ENCODE measurements around the gene NEU4. TPM values are rescaled to one million over a fixed set of nuclear protein-coding genes. Genes with fewer than 3 reads are reported as not detected.
A peak's percentile ranks its signal among the peaks of the same experiment; 100 is the strongest.
"Not testable (repeated sequence)": the region's sequence is repeated elsewhere in the genome, so short reads cannot be mapped to it uniquely, and the experiment has no call there.

The NEU4 gene
- total RNA-seq, 2 experiments from 2014 or later, result 0.31 to 0.36 TPM

DNA sequence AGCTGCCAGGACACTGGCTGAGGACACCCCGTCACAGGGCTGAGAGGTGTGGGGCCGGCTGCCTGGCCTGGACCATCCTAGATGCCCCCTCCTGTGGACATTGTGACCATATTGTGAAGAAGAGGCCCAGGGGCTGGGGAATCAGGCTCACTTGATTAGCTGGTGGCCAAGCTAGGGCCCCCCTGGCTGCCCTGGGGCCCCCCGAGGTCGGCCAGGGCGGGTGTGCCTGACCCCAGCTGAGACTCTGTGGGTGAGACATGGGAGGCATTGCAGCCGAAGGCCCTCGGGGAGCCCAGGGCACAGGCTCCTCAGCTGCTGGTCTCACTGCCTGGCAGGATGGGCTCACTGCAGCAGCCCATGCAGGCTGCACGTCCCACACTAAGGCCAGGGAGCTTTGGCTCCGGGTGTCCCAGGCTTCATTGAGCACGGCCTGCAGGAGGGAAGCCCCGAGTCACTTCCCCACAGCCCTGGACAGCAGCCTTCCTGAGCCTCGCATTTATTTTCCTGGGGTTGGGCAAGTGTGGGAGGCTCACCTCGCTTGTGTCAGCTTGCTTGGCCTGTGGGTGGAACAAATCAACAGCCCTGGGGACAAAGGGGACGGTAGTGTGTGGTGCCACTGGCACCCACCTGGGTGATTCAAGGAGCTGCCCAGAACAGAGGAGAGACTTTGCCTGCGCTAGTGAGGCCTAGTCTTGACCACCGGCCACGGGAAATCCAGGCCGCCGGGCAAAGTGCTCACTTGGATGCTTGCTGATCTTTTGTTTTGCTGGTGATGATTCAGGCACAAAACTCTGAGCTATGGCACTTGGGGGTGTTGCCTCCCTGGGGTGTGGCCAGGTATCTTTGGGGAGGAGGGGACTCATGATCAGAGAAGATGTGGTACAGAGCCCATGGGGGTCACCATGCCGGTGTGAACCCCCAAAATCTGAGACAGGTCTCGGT lies 31.0 kb upstream of the NEU4 start:
- Mint-ChIP-seq H3K4me3 (no peak overlapping the region), H3K27me3 (no peaks in the 10 kb centered on the region), H3K36me3 (peaks cover 4% of the 10 kb centered on the region), H3K27ac (no peak overlapping the region), H3K4me1 (ENCODE audit: low read depth) (no peaks in the 10 kb centered on the region), H3K9me3 (peaks cover 10% of the 10 kb centered on the region)
- intact Hi-C loops (cut with micrococcal nuclease), result no loop called here
- POLR2A ChIA-PET, result interaction anchor here (0.6 kb wide), 1 partner anchor 35 kb away, joined by 3 read pairs; no protein-coding TSS in a partner anchor
- CTCF ChIA-PET, result interaction anchor here (0.9 kb wide), 1 partner anchor 100 kb away, joined by 5 read pairs; no protein-coding TSS in a partner anchor
- DNase-seq, result peak; percentile 5

DNA sequence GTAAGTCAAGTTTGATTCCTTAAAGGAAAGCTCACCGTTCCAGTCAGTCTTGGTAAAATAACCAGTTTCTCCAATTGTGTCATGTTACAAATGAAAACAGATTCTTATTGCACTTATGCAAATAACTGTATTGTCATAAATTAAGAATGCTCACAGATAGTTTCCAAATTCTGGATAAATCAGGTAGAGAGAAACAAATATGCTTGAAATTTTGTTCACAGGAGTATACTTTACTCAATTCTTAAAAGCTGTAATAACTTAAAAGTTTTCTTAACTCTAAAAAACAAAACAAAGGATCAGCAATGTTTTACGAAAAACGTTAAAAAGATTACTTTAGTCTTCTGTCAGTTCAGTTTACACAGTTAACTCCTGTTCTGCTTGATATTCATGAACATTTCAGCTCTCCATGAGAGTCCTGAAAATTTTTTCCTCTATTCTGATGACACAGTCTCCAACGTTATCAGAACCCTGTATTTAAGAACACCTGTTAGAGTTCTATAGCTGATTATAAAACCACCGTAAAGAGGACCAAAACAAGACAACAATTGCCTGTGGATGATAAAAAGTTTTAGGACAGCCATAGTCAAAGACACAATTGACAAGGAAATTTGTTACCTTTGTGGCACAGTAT lies 27.9 kb upstream of the NEU4 start:
- no peak for DNase-seq
- Mint-ChIP-seq H3K4me1 (ENCODE audit: low read depth) (no peaks in the 10 kb centered on the region), H3K9me3 (peaks cover 12% of the 10 kb centered on the region), H3K27me3 (no peaks in the 10 kb centered on the region), H3K27ac (no peak overlapping the region), H3K4me3 (no peak overlapping the region), H3K36me3 (peaks cover 4% of the 10 kb centered on the region)
- CTCF ChIA-PET, result interaction anchor here (0.7 kb wide), 1 partner anchor 13 kb away, joined by 3 read pairs; no protein-coding TSS in a partner anchor
- POLR2A ChIA-PET, result no interaction called here
- intact Hi-C loops (cut with micrococcal nuclease), result loop anchor here (1.0 kb wide), 1 partner anchor 13 kb away; no protein-coding TSS in a partner anchor

DNA sequence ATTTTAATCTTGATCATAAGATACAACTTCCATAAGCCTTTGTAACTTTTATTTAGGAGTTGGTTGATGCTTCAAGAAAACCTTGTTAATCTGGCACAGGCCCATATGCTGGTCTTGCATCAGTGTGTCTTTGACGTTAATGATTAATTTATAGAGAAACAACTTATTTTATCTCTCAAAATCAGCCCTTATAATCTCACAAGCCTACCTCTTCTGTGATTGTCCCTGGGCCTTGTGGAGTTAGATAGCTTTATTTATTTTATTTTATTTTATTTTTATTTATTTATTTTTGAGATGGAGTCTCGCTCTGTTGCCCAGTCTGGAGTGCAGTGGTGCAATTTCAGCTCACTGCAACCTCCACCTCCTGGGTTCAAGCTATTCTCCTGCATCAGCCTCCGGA lies 26.9 kb upstream of the NEU4 start:
- DNase-seq; CTCF ChIA-PET; H3K4me1 Mint-ChIP-seq (ENCODE audit: low read depth); H3K27me3 Mint-ChIP-seq; intact Hi-C loops (cut with micrococcal nuclease); H3K27ac Mint-ChIP-seq; POLR2A ChIA-PET; H3K36me3 Mint-ChIP-seq; H3K4me3 Mint-ChIP-seq: not testable (repeated sequence)
- peaks cover 12% of the 10 kb centered on the region for H3K9me3 Mint-ChIP-seq

DNA sequence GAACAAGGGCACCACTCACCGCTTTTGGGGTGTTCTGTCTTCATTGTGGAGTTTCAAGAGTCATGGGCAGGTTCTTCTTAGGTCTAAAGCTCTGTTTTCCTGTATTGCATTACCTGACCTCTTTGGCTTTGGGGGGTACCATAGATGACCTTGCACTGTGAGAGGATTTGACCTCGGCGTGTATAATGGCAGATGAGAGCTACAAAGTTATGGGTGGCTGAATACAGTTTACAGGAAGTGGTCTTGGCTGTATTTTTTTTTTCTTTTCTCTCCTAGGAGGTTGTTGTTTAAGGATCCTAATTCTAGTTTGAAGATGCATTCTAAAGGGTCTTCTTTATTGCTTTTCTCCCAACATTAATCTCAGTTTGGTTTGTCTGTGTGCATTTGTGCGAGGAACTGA lies 20.9 kb upstream of the NEU4 start:
- intact Hi-C loops (cut with micrococcal nuclease), result loop anchor here (1.0 to 2.0 kb wide), 2 partner anchors 16 to 25 kb away; no protein-coding TSS in a partner anchor
- peaks cover 19% of the 10 kb centered on the region for H3K4me1 Mint-ChIP-seq (ENCODE audit: low read depth)
- peaks cover 14% of the 10 kb centered on the region for H3K36me3 Mint-ChIP-seq
- peaks cover 2% of the 10 kb centered on the region for H3K27me3 Mint-ChIP-seq
- peaks cover 25% of the 10 kb centered on the region for H3K9me3 Mint-ChIP-seq
- POLR2A ChIA-PET, result interaction anchor here (0.6 to 2.0 kb wide), 3 partner anchors 13 to 71 kb away, joined by 3 to 6 read pairs (median 3); partner anchors contain the start of gene PDCD1
- H3K4me3 Mint-ChIP-seq, result no peak overlapping the region
- CTCF ChIA-PET, result interaction anchor here (0.9 kb wide), 2 partner anchors 81 to 101 kb away, joined by 3 read pairs; partner anchors contain the start of genes DTYMK and RTP5
- H3K27ac Mint-ChIP-seq, result peak overlapping the region; percentile 59
- DNase-seq, result peak; percentile 5

DNA sequence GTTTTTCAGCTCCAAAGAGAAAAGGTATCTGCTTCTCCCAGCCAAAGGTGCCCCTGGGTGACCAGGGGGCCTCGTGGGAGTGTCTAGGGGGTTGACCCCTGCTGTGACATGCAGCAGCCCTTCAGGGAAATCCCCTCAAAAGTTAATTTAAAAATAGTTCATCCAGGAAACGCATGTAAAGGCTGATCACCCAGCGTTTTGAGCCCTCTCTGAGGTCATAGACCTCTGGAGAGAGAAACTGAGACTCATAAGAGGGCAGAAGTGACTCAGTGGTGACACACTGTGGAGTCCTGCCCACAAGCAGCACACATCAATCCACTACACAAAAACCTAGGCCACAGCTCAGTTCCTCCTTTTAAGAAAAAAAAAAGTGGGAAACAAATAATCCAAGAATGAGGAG lies 20.4 kb upstream of the NEU4 start:
- ChIA-PET POLR2A (interaction anchor here (1.2 to 2.0 kb wide), 2 partner anchors 25 to 71 kb away, joined by 4 to 6 read pairs; no protein-coding TSS in a partner anchor), CTCF (interaction anchor here (0.9 to 1.2 kb wide), 3 partner anchors 81 to 102 kb away, joined by 3 to 6 read pairs (median 3); partner anchors contain the start of genes DTYMK and RTP5)
- intact Hi-C loops (cut with micrococcal nuclease), result loop anchor here (1.0 to 2.0 kb wide), 2 partner anchors 16 to 26 kb away; no protein-coding TSS in a partner anchor
- peak; percentile 74 for DNase-seq
- Mint-ChIP-seq H3K4me1 (ENCODE audit: low read depth) (peaks cover 19% of the 10 kb centered on the region), H3K9me3 (peaks cover 23% of the 10 kb centered on the region), H3K27me3 (peaks cover 2% of the 10 kb centered on the region), H3K4me3 (no peak overlapping the region), H3K36me3 (peaks cover 14% of the 10 kb centered on the region), H3K27ac (peak overlapping the region; percentile 59)

DNA sequence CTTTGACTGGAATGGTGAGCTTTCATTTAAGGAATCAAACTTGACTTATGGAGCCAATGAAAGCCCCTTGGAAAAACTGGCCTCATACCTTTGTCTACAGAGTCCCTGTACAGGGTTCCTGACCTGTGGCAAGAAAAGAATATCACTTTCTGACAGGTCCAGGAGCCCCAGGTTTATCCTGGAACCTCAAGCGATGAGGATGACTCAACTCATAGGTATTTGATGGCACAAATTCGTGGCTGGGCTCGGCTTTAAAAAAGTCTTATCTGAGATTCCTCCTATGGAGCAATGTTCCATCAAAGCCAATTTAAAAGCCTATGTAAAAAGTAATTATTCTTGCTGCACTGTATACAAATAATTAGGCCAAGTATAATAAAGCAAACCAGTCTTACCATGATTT lies 17.6 kb upstream of the NEU4 start:
- H3K4me3 Mint-ChIP-seq, POLR2A ChIA-PET, H3K27me3 Mint-ChIP-seq: not testable (repeated sequence)

DNA sequence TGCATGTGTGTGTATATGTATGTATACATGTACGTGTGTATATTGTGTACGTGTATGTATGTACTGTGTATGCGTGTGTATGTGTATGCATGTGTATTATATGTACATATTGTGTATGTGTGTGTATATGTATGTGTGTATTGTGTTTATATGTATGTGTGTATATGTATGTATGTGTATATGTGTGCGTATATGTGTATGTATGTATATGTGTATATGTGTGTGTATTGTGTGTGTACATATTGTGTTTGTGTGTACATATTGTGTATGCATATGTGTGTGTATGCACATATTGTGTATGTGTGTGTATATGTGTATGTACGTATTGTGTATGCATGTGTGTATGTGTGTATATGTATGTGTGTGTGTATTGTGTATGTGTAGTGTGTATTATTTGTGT lies 15.6 kb upstream of the NEU4 start:
- DNase-seq, result no peak
- peaks cover 2% of the 10 kb centered on the region for H3K27me3 Mint-ChIP-seq
- H3K4me3 Mint-ChIP-seq, result no peak overlapping the region
- POLR2A ChIA-PET, result no interaction called here
- H3K9me3 Mint-ChIP-seq, result peaks cover 23% of the 10 kb centered on the region
- peaks cover 14% of the 10 kb centered on the region for H3K36me3 Mint-ChIP-seq
- H3K4me1 Mint-ChIP-seq (ENCODE audit: low read depth), result peaks cover 10% of the 10 kb centered on the region
- CTCF ChIA-PET, result no interaction called here
- H3K27ac Mint-ChIP-seq, result no peak overlapping the region
- intact Hi-C loops (cut with micrococcal nuclease), result no loop called here

More for the DNA sequence above, 17.6 kb upstream of the NEU4 start:
- peaks cover 14% of the 10 kb centered on the region for H3K36me3 Mint-ChIP-seq
- CTCF ChIA-PET, result interaction anchor here (1.3 kb wide), 1 partner anchor 28 kb away, joined by 3 read pairs; no protein-coding TSS in a partner anchor
- intact Hi-C loops (cut with micrococcal nuclease); H3K27ac Mint-ChIP-seq; DNase-seq: not testable (repeated sequence)
- H3K9me3 Mint-ChIP-seq, result peaks cover 23% of the 10 kb centered on the region
- H3K4me1 Mint-ChIP-seq (ENCODE audit: low read depth), result peaks cover 19% of the 10 kb centered on the region

DNA sequence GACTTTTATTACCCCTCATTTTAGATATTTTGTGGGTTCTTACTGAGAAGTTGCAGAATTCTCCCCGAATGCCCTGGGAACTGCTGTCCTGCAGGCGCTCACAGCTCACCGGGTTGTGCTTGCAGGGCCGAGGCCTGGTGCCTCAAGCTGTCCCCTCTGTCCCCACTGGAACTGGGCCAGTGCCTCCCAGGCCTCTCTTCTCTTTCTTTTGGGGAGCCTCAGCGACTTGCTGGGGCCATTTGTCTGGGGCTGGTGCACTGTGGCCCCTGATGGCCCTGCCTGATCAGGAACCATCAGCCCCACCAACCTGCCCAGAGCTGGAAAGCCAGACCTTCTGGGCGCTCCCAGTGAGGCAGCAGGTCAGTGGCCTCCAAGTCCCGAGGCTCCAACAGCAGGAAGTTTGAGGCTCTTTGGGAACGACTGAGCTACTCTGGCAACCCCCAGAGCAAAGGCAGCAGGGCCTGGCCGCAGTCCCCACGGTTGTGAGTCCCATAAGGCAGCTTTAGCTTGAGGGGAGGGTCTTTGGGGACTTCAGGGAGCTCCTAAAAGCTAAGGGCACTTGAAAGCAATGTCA lies 14.7 kb upstream of the NEU4 start:
- CTCF ChIA-PET, result interaction anchor here (1.1 kb wide), 1 partner anchor 13 kb away, joined by 3 read pairs; no protein-coding TSS in a partner anchor
- POLR2A ChIA-PET, result no interaction called here
- H3K27me3 Mint-ChIP-seq, result peaks cover 2% of the 10 kb centered on the region
- intact Hi-C loops (cut with micrococcal nuclease), result loop anchor here (1.0 kb wide), 1 partner anchor 13 kb away; no protein-coding TSS in a partner anchor
- no peak for DNase-seq
- H3K4me1 Mint-ChIP-seq (ENCODE audit: low read depth), result peaks cover under 1% of the 10 kb centered on the region
- peaks cover 16% of the 10 kb centered on the region for H3K9me3 Mint-ChIP-seq
- H3K4me3 Mint-ChIP-seq, result no peak overlapping the region
- no peak overlapping the region for H3K27ac Mint-ChIP-seq
- H3K36me3 Mint-ChIP-seq, result peaks cover 9% of the 10 kb centered on the region

DNA sequence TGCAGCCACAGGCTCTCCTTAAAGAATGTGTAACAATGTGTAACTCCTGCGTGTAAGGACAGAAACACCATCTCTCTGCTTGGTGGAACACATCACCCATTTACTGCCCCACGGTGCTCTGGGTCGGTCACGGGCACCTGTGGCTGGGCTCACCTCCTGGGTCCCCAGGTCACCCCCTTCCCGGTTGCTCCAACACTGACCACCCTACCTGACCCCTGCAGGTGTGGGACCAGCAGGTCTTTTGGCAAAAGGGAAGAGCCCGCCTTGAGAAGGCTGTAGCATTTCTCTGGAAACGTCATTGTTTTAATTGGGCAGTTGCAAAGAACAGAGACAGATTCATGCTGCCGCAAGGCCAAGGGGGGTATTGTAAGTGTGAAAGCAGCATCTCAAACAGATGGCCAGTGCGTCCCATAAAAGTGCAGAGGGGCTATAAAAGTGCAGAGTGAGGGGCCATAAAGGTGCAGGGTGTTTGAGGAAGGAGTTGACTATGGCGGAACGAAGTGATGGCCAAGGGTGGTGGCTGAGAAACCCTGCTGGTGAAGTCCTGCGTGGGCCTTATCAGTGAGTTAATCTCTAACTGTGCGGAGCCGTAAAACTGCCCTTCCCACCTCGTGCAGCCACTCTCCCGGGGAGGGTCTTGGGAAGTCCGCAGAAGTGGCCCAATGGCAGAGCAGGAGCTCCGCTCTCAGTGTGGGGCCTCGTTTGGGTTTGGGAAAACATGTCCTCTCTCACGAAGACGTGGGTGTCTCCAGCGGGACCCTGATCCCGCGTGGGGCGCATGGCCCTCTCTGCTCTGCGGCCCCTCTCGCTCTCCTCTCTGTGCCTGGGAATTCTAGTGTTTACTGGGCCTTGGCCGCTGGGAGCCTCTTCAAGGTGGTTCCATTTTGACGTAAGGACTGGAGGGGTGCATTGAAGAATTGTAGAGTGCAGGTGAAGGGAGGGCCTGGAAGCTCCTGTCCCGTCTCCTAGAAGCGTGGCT lies 13.7 kb upstream of the NEU4 start:
- no peak for DNase-seq
- Mint-ChIP-seq H3K4me3 (no peak overlapping the region), H3K4me1 (ENCODE audit: low read depth) (no peaks in the 10 kb centered on the region), H3K27me3 (peaks cover 2% of the 10 kb centered on the region), H3K9me3 (peaks cover 11% of the 10 kb centered on the region), H3K36me3 (peaks cover 6% of the 10 kb centered on the region), H3K27ac (no peak overlapping the region)
- ChIA-PET CTCF (no interaction called here), POLR2A (no interaction called here)
- intact Hi-C loops (cut with micrococcal nuclease), result no loop called here

DNA sequence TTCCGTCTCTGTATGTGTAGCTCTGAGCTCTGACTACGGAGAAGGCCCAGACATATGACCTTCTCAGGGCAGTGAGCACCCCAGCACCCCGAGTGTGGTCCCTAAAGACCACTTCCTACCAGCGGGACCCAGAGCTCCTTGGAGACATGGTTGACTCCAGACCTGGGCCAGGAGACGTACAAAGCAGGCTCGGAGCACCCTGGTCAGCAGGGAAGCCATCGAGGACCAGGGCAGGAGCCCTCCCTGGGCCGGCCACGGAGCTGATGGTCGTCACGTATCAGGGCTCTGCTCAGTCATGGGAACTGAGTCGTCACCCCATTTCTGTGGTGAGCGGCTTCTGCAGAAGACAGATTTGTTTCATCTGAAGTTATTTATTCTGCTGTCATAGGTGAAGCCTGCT lies 12.8 kb upstream of the NEU4 start:
- no peaks in the 10 kb centered on the region for H3K4me1 Mint-ChIP-seq (ENCODE audit: low read depth)
- no peak overlapping the region for H3K4me3 Mint-ChIP-seq
- DNase-seq, result peak; percentile 3
- intact Hi-C loops (cut with micrococcal nuclease), result no loop called here
- H3K9me3 Mint-ChIP-seq, result peaks cover 2% of the 10 kb centered on the region
- ChIA-PET CTCF (no interaction called here), POLR2A (no interaction called here)
- no peaks in the 10 kb centered on the region for H3K36me3 Mint-ChIP-seq
- H3K27me3 Mint-ChIP-seq, result no peaks in the 10 kb centered on the region
- no peak overlapping the region for H3K27ac Mint-ChIP-seq

DNA sequence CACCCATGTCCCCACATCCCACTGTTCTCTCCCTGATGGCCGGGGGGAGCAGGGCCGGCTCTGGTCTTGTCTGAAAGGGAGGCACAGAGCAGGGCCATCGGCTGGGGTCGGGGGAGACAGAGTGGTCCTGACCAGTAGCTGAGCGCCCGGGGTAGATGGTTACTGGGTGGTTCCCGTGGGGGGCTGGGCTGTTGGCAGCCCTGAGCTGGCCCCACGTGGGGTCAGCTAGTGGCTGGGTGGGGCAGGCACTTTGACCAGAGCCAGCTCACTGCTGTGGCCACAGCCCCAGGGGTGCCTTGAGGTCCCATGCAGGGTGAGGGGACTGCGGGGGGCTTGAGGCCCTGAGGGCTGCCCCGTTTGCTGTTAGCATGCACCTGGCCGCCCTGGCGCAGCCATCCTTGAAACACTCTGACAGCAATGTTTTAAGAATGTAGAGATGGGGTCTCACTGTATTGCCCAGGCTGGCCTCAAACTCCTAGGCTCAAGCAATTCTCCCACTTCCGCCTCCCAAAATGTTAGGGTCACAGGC lies 12.3 kb upstream of the NEU4 start:
- Mint-ChIP-seq H3K4me1 (ENCODE audit: low read depth) (no peaks in the 10 kb centered on the region), H3K4me3 (no peak overlapping the region), H3K27me3 (no peaks in the 10 kb centered on the region), H3K36me3 (no peaks in the 10 kb centered on the region), H3K27ac (no peak overlapping the region), H3K9me3 (no peaks in the 10 kb centered on the region)
- ChIA-PET POLR2A (no interaction called here), CTCF (no interaction called here)
- intact Hi-C loops (cut with micrococcal nuclease), result no loop called here
- DNase-seq, result peak; percentile 6

All from activated CD4-positive, alpha-beta memory T cell treated with anti-CD3 and anti-CD28 coated beads for 36 hours (primary cell).